Small intestine (tissue), 7 donors: ENCODE results near the gene MTMR12. TPM values are rescaled to one million over a fixed set of nuclear protein-coding genes. Genes with fewer than 3 reads are reported as not detected.
"Not testable (repeated sequence)": the region's sequence is repeated elsewhere in the genome, so short reads cannot be mapped to it uniquely, and the experiment has no call there.

Experiments used
- DNase-seq, 2 donors: peaks; one replicate each; pipeline versions ENCODE4 v3.0.0 to v3.0.0-alpha.2; 2013
- FAIRE-seq: peaks from 2 replicates; lab custom pipeline; 2012; peaks lifted over from hg19 to GRCh38; lab: Jason Lieb, UNC
- H3K27ac ChIP-seq, 3 donors: one replicate each; pipeline ENCODE4 v1.5.1; 2013; ENCODE audit warnings: low read length in 2 of 3, mild to moderate bottlenecking in 2 of 3, control low read depth in 1 of 3, inconsistent platforms in 1 of 3, low read depth in 1 of 3, moderate library complexity in 1 of 3
- H3K27me3 ChIP-seq, 3 donors: one replicate each; pipeline ENCODE4 v1.6.1; 2013; ENCODE audit warnings: low read length in 3 of 3, inconsistent platforms in 1 of 3; ENCODE audit not compliant: control insufficient read depth in 3 of 3, insufficient read depth in 3 of 3
- H3K36me3 ChIP-seq, 3 donors: one replicate each; pipeline ENCODE4 v1.6.1; 2013; ENCODE audit warnings: low read length in 3 of 3, inconsistent platforms in 1 of 3, low read depth in 1 of 3, mild to moderate bottlenecking in 1 of 3, moderate library complexity in 1 of 3; ENCODE audit not compliant: control insufficient read depth in 3 of 3, insufficient read depth in 2 of 3
- H3K4me1 ChIP-seq, 3 donors: one replicate each; pipeline ENCODE4 v1.6.1; 2013; ENCODE audit warnings: low read length in 2 of 3, inconsistent platforms in 1 of 3, low read depth in 1 of 3, mild to moderate bottlenecking in 1 of 3, moderate library complexity in 1 of 3; ENCODE audit not compliant: control insufficient read depth in 3 of 3, insufficient read depth in 2 of 3
- H3K4me3 ChIP-seq, 3 donors: one replicate each; pipeline ENCODE4 v1.5.1; 2013; ENCODE audit warnings: low read length in 3 of 3, control low read depth in 1 of 3, inconsistent platforms in 1 of 3, low read depth in 1 of 3, mild to moderate bottlenecking in 1 of 3, moderate library complexity in 1 of 3
- H3K9me3 ChIP-seq, 2 donors: one replicate each; pipeline ENCODE4 v1.6.1; 2013; ENCODE audit warnings: low read depth in 1 of 2, low read length in 1 of 2; ENCODE audit not compliant: control insufficient read depth in 2 of 2, insufficient read depth in 1 of 2
- WGBS, 3 donors: extraction: QIAGEN DNeasy Blood & Tissue Kit; methylation state at CpG; one replicate each; pipeline ENCODE4 v1.1.7; 2013; 5-methylcytosine and 5-hydroxymethylcytosine counted together
- polyA plus RNA-seq, 4 donors: library from polyadenylated mRNA; stranded (reverse) in 3 of 4; unstranded in 1 of 4; fragments of 200-250 nt in 3 of 4; fragments of 120-200 nt in 1 of 4; gene quantifications; one replicate each; pipeline versions ENCODE4 v1.2.1 to v1.2.3, GENCODE V29; 2013
- donor health status: healthy with polysubstance abuse.
- donor health status: control.
- donor health status: control.
- donor health status: Bipolar disorder and iron deficiency.
- donor health status: healthy.

The MTMR12 gene
- polyA plus RNA-seq, 4 donors = 5.9 to 19.2 (median 9.6) TPM

DNA sequence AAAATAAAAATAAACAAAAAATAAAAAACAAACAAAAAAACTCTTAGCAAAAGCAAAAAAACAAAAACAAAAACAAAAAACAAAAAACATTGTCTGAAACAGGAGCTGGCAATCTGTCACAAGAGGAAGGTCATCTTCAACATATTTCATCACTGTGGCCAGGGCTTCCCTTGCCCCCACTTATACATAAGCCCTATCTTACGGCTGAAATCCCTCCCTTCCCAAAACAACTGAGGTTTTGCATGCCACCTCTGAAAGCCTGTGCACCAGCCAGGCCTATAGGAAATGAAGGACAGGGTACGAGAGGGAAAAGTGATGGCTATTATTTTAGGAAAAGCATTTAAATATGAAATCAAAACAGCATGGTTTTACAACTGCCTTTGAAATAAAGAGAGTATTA is 10.8 kb downstream of the MTMR12 start:
- DNase-seq = no peak
- FAIRE-seq = no peak
- Histone ChIP-seq H3K27me3 (no peaks in the 10 kb centered on the region), H3K27ac (no peak overlapping the region), H3K9me3 (no peaks in the 10 kb centered on the region), H3K36me3 (peaks cover 0 to 13% (median 2%) of the 10 kb centered on the region in 3 donors), H3K4me3 (no peak overlapping the region), H3K4me1 (peaks cover 11 to 15% (median 12%) of the 10 kb centered on the region in 3 donors)
- 84 to 93% (median 91%) methylated on average over 2 of the region's 2 CpGs for WGBS, 3 donors

DNA sequence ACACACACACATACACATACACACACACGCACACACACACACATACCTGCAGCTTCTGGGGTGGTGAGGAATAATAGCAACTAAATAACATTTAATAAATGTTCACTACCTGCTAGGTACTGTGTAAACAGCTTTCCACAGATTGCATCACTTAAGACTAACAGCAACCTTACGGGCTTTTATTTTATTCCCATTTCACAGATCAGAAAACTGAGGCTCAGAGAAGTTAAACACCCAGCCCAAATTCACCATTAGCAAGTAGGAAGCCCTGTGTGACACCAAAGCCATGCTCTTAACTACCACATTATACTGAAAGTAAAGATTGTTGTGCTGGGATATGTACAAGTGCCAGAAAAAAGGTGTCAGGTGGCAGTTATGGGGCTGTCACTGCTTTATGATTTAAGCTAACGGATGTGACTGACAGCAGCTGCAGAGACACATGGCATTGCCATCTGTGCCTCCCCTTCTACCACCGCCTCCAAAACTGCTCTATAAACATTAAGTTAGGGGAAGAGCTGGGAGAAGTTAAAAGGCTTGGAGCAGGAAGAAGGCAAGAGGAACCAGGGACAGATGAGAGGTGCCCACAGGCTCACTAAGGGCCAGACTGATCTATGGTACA is 13.6 kb downstream of the MTMR12 start:
- 80 to 86% (median 81%) methylated on average over 4 of the region's 4 CpGs for WGBS, 3 donors
- peaks cover 8 to 11% (median 10%) of the 10 kb centered on the region in 3 donors for H3K4me1 ChIP-seq
- H3K36me3 ChIP-seq = peaks cover 0 to 27% (median 2%) of the 10 kb centered on the region in 3 donors
- no peak overlapping the region for H3K27ac ChIP-seq
- no peaks in the 10 kb centered on the region for H3K9me3 ChIP-seq
- FAIRE-seq (no peak), DNase-seq (no peak)
- H3K27me3 ChIP-seq = no peaks in the 10 kb centered on the region
- no peak overlapping the region for H3K4me3 ChIP-seq

DNA sequence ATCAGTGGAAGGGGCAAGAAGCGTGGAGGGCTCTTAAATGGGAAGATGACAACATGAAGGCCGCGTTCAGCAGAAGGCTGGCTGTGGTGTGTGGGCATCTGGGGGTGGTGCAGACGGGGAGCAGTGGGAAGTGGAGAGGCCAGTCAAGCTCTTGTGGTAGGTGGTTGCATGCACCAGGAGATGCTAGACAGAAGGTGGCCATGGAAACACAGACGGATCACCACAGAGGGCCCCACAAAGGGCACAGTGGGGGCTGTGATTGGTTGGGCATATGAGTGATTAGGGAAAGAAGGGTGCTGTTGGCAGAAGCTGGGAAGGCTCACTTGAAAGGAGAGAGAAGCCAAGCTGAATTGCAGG is 14.7 kb downstream of the MTMR12 start:
- FAIRE-seq = no peak
- WGBS, 3 donors = 67 to 74% (median 71%) methylated on average over 5 of the region's 5 CpGs

DNA sequence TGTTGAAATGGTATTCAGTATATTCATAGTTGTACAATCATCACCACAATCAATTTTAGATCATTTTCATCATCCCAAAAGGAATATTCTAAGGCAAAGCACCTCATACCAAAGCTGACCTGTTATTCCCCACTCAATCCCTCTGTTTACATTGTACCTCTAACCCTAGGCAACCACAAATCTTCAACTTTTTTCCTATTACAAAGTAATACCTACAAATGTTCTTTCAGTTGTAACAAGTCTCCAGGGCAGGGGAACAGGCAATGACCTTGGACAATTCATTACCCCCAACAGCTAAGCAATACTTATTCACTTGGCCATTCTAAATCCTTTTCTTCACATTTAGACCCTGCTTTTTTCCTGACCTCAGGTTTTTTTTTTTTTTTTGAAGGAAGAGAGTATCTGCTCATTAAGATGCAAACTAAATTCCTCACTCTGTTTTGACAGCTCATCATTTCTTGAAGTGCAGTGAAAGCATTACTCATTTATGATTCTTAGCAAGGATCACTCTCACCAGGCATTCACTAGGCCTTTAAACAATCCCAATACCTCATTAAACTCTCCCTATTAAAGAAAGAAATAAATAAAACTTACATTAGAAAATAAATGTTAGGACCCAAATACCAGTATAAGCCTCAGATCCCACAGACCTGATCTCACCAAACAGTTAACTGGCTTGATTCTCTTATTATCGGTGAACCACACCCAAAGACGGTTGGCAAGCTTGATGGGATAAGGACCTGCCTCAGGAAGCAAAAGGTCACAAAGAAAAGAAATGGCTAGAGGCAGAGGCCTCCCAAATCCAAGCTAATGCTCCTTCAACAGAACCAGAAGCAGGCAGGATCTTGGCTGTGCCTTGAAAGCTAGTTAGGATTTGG is 15.3 kb downstream of the MTMR12 start:
- peak in 1 of 2 donors; percentile 56 for DNase-seq
- Histone ChIP-seq H3K4me1 (peaks cover under 1 to 8% (median 6%) of the 10 kb centered on the region in 3 donors), H3K4me3 (no peak overlapping the region), H3K27me3 (no peaks in the 10 kb centered on the region), H3K36me3 (peaks cover 0 to 36% (median 2%) of the 10 kb centered on the region in 3 donors), H3K27ac (peak overlapping the region in 1 of 3 donors; percentile 27), H3K9me3 (no peaks in the 10 kb centered on the region)
- FAIRE-seq = no peak
- WGBS, 3 donors = 17 to 40% (median 37%) methylated on average over 2 of the region's 2 CpGs

More for the DNA sequence above, 14.7 kb downstream of the MTMR12 start:
- DNase-seq = no peak
- Histone ChIP-seq H3K4me1 (peaks cover 5 to 8% (median 6%) of the 10 kb centered on the region in 3 donors), H3K36me3 (peaks cover 0 to 36% (median 2%) of the 10 kb centered on the region in 3 donors), H3K9me3 (no peaks in the 10 kb centered on the region), H3K27ac (peak overlapping the region in 1 of 3 donors; percentile 1), H3K27me3 (no peaks in the 10 kb centered on the region), H3K4me3 (no peak overlapping the region)

DNA sequence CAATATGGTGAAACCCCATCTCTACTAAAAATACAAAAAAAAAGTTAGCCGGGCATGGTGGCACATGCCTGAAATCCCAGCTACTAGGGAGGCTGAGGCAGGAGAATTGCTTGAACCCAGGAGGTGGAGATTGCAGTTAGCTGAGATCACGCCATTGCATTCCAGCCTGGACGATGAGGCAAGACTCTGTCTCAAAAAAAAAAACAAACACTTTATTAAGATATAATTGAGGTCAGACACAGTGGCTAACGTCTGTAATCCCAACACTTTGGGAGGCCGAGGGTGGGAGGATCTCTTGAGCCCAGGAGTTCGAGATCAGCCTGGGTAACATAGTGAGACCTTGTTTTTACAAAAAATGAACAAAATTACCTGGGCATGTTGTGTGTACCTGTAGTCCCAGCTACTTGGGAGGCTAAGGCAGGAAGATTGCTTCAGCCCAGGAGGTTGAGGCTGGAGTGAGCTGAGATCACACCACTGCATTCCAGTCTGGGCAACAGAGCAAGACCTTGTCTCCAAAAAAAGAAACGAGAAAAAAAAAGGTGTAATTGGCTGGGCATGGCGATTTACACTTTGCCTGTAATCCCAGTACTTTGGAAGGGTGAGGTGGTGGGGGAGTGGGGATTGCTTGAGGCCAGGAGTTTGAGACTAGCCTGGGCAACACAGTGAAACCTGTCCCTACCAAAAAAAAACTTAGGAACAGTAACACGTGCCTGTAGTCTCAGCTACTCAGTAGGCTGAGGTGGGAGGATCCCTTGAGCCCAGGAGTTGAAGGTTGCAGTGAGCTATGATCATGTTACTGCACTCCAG is 16.6 kb downstream of the MTMR12 start:
- not testable (repeated sequence) for H3K4me3 ChIP-seq, FAIRE-seq, H3K9me3 ChIP-seq, H3K27me3 ChIP-seq, H3K27ac ChIP-seq, H3K4me1 ChIP-seq, DNase-seq
- H3K36me3 ChIP-seq = peaks cover 0 to 39% (median 2%) of the 10 kb centered on the region in 3 donors
- 81 to 89% (median 84%) methylated on average over 9 of the region's 9 CpGs for WGBS, 3 donors

DNA sequence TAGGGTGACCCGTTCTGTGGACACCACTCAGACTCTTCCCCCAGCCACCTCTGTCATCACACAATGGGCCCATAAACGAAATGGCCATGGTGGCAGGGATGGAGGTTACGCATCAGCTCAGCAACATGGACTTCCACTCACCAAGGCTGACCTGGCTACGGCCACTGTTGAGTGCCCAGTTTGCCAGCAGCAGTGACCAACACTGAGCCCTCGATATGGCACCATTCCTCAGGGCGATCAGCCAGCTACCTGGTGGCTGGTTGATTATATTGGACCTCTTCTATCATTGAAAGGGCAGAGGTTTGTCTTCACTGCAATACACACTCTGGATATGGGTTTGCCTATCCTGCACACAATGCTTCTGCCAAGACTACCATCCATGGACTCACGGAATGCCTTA is 21.1 kb downstream of the MTMR12 start:
- DNase-seq = no peak
- Histone ChIP-seq H3K27ac (no peak overlapping the region), H3K9me3 (no peaks in the 10 kb centered on the region), H3K36me3 (peaks cover 0 to 33% (median 0%) of the 10 kb centered on the region in 3 donors), H3K27me3 (no peaks in the 10 kb centered on the region), H3K4me3 (no peak overlapping the region), H3K4me1 (no peaks in the 10 kb centered on the region)
- FAIRE-seq = no peak
- 94 to 96% (median 95%) methylated on average over 7 of the region's 7 CpGs for WGBS, 3 donors

DNA sequence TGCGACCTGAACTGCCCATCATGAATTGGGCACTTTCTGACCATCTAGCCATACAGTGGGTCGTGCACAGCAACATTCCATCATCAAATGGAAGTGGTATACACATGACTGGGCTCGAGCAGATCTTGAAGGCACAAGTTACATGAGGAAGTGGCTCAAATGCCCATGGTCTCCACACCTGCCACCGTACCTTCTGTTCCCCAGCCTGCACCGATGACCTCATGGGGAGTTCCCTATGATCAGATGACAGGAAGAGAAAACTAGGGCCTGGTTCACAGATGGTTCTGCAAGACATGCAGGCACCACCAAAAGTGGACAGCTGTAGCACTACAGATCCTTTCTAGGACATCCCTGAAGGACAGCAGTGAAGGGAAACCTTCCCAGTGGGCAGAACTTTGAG is 21.8 kb downstream of the MTMR12 start:
- WGBS, 3 donors = 90 to 92% (median 92%) methylated on average over 5 of the region's 5 CpGs
- H3K9me3 ChIP-seq = no peaks in the 10 kb centered on the region
- no peak for DNase-seq
- no peak overlapping the region for H3K4me3 ChIP-seq
- H3K4me1 ChIP-seq = no peaks in the 10 kb centered on the region
- H3K36me3 ChIP-seq = peaks cover 0 to 26% (median 0%) of the 10 kb centered on the region in 3 donors
- no peak overlapping the region for H3K27ac ChIP-seq
- H3K27me3 ChIP-seq = no peaks in the 10 kb centered on the region
- no peak for FAIRE-seq

DNA sequence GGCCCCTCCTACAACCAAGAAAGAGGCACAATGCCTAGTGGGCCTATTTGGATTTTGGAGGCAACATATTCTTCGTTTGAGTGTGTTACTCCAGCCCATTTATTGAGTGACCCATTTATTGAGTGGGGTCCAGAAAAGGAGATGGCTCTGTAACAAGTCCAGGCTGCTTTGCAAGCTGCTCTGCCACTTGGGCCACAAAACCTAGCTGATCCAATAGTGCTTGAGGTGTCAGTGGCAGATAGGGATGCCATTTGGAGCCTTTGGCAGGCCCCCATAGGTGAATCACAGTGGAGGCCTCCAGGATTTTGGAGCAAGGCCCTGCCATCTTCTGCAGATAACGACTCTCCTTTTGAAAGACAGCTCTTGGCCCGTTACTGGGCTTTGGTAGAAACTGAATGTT is 22.2 kb downstream of the MTMR12 start:
- H3K36me3 ChIP-seq = peaks cover 0 to 23% (median 0%) of the 10 kb centered on the region in 3 donors
- not testable (repeated sequence) for H3K27me3 ChIP-seq, H3K4me3 ChIP-seq, FAIRE-seq, H3K27ac ChIP-seq, H3K9me3 ChIP-seq, DNase-seq, H3K4me1 ChIP-seq
- WGBS, 3 donors = 90 to 97% (median 97%) methylated on average over 3 of the region's 3 CpGs
